DND-41 (cell line): ENCODE measurements around the gene FASN.

Source experiments
- ATAC-seq: fragments of 200-7000 bp; cut with Tn5 transposase; 3 replicates; pipeline ENCODE4 v1.9.1; 2021; ENCODE audit warnings: low read depth; ENCODE audit not compliant: insufficient read depth
- DNase-seq: peaks from one replicate; pipeline ENCODE4 v3.0.0-alpha.2; 2020
- H2AFZ ChIP-seq: 2 replicates; pipeline ENCODE4 v1.6.0; 2012; ENCODE audit warnings: low read depth, low read length
- H3K27ac ChIP-seq: 2 replicates; pipeline ENCODE4 v1.5.1; 2012; ENCODE audit warnings: low read length, inconsistent platforms
- H3K27me3 ChIP-seq: fragments of 200-600 bp; sonication (generic); 2 replicates; pipeline ENCODE4 v1.6.0; 2012; ENCODE audit warnings: low read length, mild to moderate bottlenecking, inconsistent platforms; ENCODE audit not compliant: insufficient read depth, poor library complexity
- H3K36me3 ChIP-seq: 2 replicates; pipeline ENCODE4 v1.5.1; 2012; ENCODE audit warnings: low read length, inconsistent platforms; ENCODE audit not compliant: insufficient read depth
- H3K4me1 ChIP-seq: 2 replicates; pipeline ENCODE4 v1.5.1; 2012; ENCODE audit warnings: mild to moderate bottlenecking, low read length; ENCODE audit not compliant: insufficient read depth
- H3K4me2 ChIP-seq: 2 replicates; pipeline ENCODE4 v1.6.0; 2012; ENCODE audit warnings: mild to moderate bottlenecking, moderate library complexity, low read length, inconsistent platforms; ENCODE audit not compliant: insufficient read depth
- H3K4me3 ChIP-seq, 2 experiments: fragments of 200-600 bp in 1 of 2; shearing (Covaris generic) in 1 of 2; 2 replicates each; pipeline ENCODE4 v1.5.1; 2012 to 2016; ENCODE audit warnings: inconsistent platforms in 2 of 2, low read length in 2 of 2, mild to moderate bottlenecking in 2 of 2, low read depth in 1 of 2, moderate library complexity in 1 of 2
- H3K79me2 ChIP-seq: 2 replicates; pipeline ENCODE4 v1.6.0; 2012; ENCODE audit warnings: low read length, inconsistent platforms; ENCODE audit not compliant: insufficient read depth
- H3K9ac ChIP-seq: 2 replicates; pipeline ENCODE4 v1.6.0; 2012; ENCODE audit warnings: low read depth, mild to moderate bottlenecking, inconsistent platforms, low read length, moderate library complexity
- H3K9me3 ChIP-seq: 2 replicates; pipeline ENCODE4 v1.5.1; 2012; ENCODE audit warnings: low read length, moderate library complexity, mild to moderate bottlenecking, inconsistent platforms; ENCODE audit not compliant: insufficient read depth, severe bottlenecking
- H4K20me1 ChIP-seq: 2 replicates; pipeline ENCODE4 v1.6.0; 2012; ENCODE audit warnings: low read length; ENCODE audit not compliant: insufficient read depth
- CTCF ChIP-seq: IDR thresholded peaks from 2 replicates; pipeline ENCODE4 v1.5.1; 2012; ENCODE audit warnings: borderline replicate concordance, low read length, moderate library complexity, mild to moderate bottlenecking; ENCODE audit not compliant: poor library complexity, severe bottlenecking; ENCODE audit errors: extremely low read depth
- EZH2 ChIP-seq: IDR thresholded peaks from 3 replicates; pipeline ENCODE4 v1.6.1; 2012; ENCODE audit warnings: borderline replicate concordance, low read depth, mild to moderate bottlenecking, moderate library complexity, low read length, inconsistent platforms; ENCODE audit not compliant: severe bottlenecking

The FASN gene

GRCh38 chr17:82034371-82035011 is 63.5 kb downstream of the FASN start:
- no peak for ATAC-seq
- no peak for TF ChIP-seq EZH2
- no peak for TF ChIP-seq CTCF
- peaks cover 52% of the 10 kb centered on the region for H3K4me1 ChIP-seq
- H3K27ac ChIP-seq, result no peak overlapping the region
- H3K79me2 ChIP-seq, result peaks cover 21% of the 10 kb centered on the region
- peak; percentile 8 for DNase-seq
- no peaks in the 10 kb centered on the region for H3K9me3 ChIP-seq
- H3K4me2 ChIP-seq, result no peak overlapping the region
- H3K9ac ChIP-seq, result no peak overlapping the region
- no peak overlapping the region for H3K4me3 ChIP-seq
- peaks cover 37% of the 10 kb centered on the region for H4K20me1 ChIP-seq
- no peaks in the 10 kb centered on the region for H3K27me3 ChIP-seq
- no peak overlapping the region for H2AFZ ChIP-seq
- H3K36me3 ChIP-seq, result peaks cover 36% of the 10 kb centered on the region

DNA sequence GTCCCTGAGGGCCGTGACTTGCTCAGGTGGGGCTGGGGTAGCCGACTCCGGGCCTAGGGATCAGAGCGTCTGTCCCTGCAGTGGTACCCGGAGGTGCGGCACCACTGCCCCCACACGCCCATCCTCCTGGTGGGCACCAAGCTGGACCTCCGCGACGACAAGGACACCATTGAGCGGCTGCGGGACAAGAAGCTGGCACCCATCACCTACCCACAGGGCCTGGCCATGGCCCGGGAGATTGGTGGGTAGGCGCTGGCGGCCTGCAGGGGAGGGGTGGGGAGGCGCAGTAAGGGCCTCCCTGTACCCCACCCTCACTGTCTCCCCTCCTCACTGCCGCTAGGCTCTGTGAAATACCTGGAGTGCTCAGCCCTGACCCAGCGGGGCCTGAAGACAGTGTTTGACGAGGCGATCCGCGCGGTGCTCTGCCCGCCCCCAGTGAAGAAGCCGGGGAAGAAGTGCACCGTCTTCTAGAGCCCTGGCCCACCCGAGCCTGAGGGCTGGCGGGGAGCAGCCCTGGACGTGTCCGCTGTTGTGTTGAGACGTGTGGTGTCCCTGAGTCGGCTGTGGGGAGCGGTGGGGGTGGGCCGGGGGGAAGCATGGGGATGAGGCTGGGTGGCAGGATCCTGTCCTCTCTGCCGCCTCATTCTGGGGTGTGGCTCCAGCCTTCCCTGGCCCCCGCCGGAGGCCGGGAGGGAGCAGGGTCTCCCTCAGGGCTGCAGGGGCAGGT is 64.5 kb downstream of the FASN start:
- TF ChIP-seq CTCF (no peak), EZH2 (no peak)
- H3K36me3 ChIP-seq, result peaks cover 38% of the 10 kb centered on the region
- H3K4me2 ChIP-seq, result no peak overlapping the region
- H3K9ac ChIP-seq, result no peak overlapping the region
- DNase-seq (peak; percentile 8), ATAC-seq (no peak)
- H3K4me3 ChIP-seq, result no peak overlapping the region
- peaks cover 52% of the 10 kb centered on the region for H3K4me1 ChIP-seq
- no peaks in the 10 kb centered on the region for H3K27me3 ChIP-seq
- H3K9me3 ChIP-seq, result no peaks in the 10 kb centered on the region
- no peak overlapping the region for H3K27ac ChIP-seq
- peaks cover 39% of the 10 kb centered on the region for H4K20me1 ChIP-seq
- H2AFZ ChIP-seq, result no peak overlapping the region
- H3K79me2 ChIP-seq, result peaks cover 21% of the 10 kb centered on the region

DNA sequence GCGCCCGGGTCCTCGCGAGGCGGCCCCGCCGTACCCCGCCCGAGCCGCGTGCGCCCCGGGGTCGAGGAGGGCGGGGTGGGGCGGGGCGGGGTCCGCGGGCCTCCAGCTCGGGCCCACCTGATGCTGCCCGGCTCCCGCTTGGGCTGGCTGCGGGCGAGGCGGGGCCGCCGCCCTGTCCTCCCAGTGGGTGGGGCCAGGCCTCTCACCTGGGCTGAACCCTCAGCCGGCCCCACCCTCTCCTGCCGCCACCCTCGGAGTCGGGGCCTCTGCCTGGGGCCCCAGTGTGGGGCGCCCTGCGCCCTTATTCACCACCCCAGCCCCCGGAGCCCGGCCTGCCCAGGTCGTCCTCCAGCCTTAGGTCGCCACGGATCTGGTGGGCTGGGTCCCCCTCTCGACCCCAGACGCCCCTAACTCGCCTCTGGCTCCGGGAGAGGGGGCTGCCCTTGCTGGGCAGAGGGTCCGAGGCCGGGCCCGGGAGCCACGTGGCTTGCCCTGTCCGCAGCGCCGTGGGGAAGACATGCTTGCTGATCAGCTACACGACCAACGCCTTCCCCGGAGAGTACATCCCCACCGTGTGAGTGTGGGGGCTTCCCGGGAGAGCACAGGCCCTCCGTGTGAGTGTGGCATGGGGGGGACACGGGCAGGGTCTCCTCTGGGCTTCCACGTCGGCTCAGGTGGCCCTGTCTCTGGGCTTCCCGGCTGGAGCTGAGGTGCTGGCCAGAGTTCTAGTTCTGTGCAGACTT is 66.0 kb downstream of the FASN start:
- Histone ChIP-seq H4K20me1 (peaks cover 41% of the 10 kb centered on the region), H3K9me3 (no peaks in the 10 kb centered on the region), H3K79me2 (peaks cover 21% of the 10 kb centered on the region), H3K4me2 (peak overlapping the region; percentile 67), H3K27ac (no peak overlapping the region), H3K9ac (peak overlapping the region; percentile 72), H3K4me3 (peak overlapping the region; percentile 26 to 76; a peak in 3 of 4 replicates), H3K36me3 (peaks cover 45% of the 10 kb centered on the region), H3K27me3 (no peaks in the 10 kb centered on the region), H2AFZ (no peak overlapping the region), H3K4me1 (peaks cover 46% of the 10 kb centered on the region)
- ATAC-seq, result peak; percentile 6; the same call in 1 of the 3 replicates
- TF ChIP-seq CTCF (no peak), EZH2 (no peak)
- DNase-seq, result no peak
